HG02763 (cell line): Measurements from ENCODE around the gene SLBP.
"Not testable (repeated sequence)": the region's sequence is repeated elsewhere in the genome, so short reads cannot be mapped to it uniquely, and the experiment has no call there.

Experiments
- ATAC-seq: cut with Tn5 transposase; IDR thresholded peaks from one replicate; pipeline ENCODE4 v1.9.1; 2021; ENCODE audit warnings: mild to moderate bottlenecking, moderate library complexity; ENCODE audit not compliant: unreplicated experiment

The SLBP gene

DNA sequence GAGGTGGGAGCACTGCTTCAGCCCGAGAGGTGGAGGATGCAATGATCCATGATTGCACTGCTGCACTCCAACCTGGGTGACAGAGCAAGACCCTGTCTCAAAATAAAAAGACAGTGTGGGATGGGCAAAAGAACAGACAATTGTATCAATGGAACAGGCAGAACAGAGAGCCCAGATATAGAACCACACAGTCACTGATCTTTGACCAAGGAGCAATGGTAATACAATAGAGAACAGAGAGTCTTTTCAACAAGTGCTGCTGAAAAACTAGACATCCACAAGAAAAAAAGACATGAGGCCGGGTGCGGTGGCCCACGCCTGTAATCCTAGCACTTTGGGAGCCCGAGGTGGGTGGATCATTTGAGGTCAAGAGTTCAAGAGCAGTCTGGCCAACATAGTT lies 33.9 kb downstream of the SLBP start:
- ATAC-seq: no peak

DNA sequence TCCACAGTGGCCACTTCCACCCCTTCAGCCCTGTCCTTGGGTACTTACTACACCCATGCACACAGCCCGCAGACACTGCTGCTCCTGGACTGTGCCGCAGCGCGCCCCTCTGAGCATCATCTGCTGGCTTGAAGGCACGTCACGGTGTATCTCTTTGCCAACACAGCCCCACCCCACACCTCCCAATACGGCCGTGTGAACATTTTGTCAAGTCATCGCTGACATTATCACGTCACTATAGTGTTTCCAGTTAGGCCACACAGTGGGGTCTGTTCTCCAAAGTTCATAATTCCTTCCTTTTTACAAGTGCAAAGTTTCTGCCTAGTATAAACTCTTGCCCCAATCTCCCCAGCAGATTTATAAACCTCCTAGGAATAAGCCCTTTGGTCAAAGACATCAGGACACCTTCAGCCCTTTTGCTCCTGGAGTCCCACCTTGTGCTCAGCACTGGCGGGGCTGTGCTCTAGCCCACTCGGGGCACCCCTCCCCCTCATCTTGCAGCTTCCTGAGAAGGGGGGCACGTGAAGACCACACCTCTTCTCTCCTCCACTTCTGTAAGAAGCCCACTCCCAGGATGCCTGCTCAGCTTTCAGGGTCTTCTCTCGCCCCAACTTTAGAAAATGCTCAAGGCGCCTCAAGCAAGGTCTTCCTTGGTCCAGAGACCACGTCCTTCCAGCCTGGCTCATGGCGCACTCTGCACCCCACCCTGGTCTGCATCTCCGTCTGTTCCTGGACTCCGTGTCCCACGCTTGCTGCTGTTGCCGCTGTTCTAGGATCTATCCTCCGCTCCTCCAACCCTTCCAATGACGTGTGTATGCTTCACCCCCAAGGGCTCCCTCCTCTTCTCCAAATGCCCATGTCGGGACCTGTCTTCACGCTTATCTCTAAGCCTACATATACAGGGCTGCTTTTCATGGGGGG lies 35.3 kb downstream of the SLBP start:
- ATAC-seq: no peak

DNA sequence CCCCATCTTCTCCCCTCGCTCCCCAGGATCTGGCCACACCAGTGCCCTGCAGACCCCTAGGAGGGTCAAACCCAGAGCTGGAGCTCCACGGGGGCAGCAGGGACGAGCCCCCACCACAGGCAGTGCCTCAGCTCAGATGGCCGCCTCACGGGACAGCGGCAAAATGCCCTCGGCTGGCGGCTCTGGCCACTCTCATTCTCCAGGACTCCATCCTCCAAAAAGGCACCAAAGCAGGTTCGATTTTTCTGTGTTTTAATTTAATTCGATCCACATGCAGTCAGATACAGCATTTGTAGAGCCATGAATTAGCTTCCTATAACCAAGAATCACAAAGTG lies 36.3 kb downstream of the SLBP start:
- no peak for ATAC-seq

DNA sequence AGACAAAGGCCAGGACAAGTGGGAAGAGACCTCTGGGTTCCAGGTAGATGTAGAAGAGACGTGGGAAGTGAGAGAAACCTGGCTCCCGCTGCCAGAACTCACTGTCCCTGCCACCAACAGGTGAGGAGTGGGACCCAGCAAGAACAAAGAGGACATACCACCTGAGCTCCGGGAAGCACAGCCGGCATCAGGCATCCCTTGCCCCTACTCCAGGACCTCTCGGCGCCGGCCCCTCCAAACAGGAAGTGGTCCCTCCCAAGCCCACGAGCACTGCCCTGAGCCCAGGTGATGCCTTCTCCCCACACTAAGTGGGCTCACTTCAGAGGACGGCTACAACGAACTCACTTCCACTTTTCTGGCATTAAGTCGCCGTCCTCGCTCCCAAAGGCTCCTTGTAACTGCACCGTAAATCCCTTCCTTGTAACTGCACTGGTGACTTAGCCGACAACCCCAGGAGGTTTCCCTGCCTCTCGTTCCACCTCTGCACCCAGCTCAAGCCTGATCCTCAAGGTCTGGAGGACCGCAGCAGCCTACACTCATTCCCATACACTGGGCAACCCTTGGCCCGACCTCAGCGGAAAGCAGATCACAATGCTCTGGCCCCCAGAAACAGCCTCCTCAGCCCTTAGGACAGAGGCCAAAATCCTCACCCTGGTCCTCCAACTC lies 36.9 kb downstream of the SLBP start:
- ATAC-seq: no peak

DNA sequence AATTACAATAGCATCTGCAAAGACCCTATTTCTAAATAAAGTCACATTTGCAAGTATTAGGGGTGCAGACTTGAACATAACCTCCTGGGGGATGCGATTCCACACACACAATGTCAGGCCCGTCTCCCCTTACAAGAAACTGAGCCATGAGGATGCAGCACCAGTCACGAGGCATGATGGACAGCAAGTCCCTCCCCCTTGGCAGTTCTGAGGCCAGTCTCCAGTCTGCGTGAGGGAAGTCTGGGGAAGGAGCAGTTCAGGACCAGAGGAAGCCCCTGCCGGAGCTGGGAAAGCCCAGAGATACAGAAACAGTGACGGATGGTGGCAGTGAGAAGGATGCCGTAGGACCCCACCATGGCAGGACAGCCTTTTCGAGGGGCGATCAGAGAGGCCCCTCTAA lies 37.4 kb downstream of the SLBP start:
- no peak for ATAC-seq

DNA sequence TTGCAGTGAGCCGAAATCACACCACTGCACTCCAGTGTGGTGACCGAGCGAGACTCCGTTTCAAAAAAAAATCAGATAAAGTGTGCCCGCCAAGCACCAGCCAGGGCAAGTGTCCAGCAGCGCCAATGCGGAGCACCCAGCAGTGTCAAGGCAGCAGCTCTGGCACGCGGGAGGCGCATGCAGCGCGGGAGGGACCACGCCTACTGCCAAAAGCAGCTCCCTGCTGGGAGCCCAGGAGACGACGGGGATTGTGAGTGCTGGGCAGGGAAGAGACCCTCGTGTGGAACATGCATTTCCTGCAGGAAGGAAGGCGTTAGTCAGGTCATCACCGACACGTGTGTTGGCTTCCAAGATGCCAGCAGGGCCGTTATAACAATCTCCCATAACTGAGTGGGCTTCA lies 38.4 kb downstream of the SLBP start:
- no peak for ATAC-seq

DNA sequence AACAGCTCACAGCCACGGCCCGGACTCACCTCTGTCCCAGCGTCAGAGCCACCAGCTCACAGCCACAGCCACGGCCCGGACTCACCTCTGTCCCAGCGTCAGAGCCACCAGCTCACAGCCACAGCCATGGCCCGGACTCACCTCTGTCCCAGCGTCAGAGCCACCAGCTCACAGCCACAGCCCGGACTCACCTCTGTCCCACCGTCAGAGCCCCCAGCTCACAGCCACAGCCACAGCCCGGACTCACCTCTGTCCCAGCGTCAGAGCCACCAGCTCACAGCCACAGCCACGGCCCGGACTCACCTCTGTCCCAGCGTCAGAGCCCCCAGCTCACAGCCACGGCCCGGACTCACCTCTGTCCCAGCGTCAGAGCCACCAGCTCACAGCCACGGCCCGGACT lies 41.1 kb downstream of the SLBP start:
- ATAC-seq: not testable (repeated sequence)

DNA sequence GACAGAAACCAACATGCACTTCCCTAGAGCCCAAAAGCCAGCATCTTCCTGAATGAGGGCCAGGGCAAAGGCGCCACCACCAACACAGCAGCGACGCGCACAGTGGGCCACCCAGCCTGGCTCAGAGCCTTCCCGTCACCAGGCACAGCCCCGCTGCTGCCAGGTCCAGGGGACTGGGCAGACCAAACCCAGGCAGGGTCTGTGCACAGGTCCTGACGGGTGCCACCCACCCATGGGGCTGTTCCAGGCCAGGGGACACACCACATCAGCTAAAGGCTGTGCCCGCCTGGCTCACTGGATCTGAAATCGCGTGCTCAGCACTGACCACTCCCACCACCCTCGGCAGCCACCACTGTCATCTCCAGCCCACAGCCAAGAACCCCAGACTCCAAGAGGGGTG lies 41.8 kb downstream of the SLBP start:
- no peak for ATAC-seq

DNA sequence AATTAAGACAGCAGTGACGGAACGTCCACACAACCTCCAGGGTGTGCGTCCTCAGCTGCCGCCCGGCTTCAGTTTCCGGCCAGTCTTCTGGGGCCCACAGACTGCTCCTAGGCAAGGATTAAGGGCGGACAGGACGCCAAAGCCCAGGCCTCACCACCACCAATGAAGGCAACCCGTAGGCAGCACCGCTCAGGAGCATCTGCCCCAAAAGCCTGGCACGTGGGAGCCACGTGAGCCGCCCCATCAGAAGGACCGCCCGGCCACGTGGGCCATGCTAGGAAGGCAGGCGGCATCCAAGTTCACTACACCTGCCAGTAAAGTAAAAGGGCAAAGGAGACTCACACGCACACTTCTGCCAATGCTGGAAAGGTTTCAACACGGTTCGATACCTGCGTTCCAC lies 42.3 kb downstream of the SLBP start:
- ATAC-seq: no peak

DNA sequence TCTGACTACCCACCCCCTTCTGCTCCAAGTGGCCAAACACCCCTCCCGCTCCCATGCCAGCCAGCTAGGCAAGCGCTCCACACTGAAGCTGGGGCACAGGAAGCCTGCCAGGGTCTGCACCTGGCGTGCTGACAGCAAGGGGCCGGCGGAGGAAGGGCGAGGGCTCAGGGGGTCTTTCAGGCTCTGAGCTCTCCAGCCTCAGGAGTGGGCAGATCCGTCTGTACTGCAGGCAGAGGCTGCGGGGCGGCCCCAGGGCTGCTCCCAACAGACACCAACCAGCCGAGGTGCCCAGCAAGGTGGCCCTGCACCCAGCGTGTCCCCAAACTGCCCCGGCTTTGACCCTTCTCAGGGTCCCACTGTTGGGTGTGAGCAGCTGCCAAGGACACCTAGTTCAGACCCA lies 42.8 kb downstream of the SLBP start:
- no peak for ATAC-seq

DNA sequence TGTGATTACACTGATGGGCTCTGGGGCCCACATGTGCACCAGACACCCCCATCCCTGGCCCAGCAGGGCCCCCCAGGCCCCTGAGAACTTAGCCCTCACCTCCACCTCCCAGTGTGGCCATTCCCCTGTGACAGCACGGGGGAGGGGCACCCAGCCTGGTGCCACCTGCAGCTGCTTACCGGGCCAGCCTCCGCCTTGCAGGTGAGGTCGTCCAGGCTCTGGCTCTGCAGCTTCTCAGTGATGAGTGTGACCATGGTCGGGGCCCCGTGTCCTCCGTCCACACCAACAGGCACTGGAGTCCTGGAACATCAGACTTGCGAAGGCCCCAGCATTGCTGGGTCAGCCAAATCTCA lies 43.7 kb downstream of the SLBP start:
- ATAC-seq: no peak

DNA sequence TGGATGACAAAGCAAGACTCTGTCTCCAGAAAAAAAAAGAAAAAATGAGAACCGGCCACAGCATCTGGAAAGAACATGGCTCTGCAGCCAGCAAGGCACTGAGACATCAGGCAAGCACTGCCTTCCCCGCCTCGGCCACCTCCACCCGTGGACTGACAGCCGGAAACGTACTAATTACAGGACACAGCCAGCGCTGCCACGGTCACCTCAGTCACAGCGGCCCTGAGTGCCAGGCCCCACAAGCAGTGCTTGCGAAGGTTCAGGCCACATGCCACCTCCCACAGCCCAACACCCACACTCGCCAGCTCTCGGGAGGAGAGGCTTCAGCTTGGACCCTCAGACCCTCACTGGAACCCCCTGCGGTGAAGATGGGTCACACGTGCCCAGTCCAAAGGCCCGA lies 44.8 kb downstream of the SLBP start:
- ATAC-seq: no peak

DNA sequence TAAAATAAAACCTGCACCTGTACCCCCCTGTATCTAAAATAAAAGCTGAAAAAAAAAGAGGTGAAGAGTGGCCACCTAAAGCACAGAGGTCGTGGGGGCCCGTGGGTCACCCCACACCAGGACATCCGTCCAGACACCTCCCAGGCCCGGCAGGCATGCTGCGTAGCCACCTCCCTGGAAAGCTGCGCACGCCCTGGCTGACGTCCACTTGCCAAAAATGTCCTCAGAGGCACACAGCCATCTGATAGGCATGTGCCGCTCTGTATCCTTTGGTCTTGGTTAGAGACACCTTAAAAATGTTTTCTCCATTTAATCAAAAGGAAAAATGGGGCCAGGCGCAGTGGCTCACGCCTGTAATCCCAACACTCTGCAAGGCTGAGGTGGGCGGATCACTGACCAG lies 45.7 kb downstream of the SLBP start:
- ATAC-seq: no peak

DNA sequence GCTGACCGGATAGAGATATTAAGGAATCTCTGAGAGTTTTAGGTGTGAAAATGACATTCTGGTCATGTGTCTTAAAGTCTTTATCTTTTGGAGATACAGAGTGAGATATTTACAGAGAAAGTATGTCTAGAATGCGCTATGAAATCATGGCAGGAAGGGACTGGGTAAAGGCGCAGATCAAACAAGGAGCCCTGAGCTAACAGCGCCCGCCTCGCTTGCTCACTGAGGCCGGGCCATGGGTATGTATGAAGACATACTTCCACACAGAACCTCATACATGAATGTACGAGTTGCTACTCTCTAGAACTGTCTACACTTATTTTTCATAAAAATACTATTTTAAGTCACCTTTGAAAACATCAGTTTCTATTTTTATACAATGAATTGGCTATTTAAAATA lies 48.0 kb downstream of the SLBP start:
- ATAC-seq: no peak

DNA sequence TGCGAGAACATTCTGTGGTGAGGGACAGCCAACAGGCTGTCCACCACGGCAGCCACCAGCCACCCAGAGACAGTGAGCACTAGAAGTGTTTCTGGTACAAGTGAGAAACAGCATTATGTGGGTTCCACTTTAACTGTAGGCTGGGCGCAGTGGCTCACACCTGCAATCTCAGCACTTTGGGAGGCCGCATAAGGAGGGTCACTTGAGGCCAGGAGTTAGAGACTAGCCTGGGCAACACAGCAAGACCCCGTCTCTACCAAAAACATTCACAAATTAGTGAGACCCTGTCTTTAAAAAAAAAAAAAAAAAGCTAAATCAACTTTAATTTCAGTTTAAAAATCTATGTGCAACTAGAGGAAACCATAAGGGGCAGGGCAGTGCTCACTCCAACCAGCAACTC lies 48.6 kb downstream of the SLBP start:
- no peak for ATAC-seq

DNA sequence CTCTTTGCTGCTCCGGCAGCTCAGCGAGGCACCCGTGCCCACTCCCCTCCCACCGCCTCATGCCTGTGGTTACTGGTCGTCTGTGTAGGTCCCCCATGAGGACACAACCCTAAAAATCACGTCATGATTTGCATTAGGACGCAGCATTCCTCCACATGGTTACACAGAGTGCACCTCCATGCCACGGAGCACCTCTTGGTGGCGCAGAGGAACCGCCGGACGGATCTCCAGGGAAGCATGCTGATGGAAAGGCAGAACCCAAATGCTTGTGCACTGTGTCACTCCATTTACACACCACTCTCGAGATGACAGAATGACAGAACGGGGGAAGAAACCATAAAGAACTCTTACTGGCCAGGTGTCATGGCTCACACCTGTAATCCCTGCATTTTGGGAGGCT lies 50.4 kb downstream of the SLBP start:
- no peak for ATAC-seq

DNA sequence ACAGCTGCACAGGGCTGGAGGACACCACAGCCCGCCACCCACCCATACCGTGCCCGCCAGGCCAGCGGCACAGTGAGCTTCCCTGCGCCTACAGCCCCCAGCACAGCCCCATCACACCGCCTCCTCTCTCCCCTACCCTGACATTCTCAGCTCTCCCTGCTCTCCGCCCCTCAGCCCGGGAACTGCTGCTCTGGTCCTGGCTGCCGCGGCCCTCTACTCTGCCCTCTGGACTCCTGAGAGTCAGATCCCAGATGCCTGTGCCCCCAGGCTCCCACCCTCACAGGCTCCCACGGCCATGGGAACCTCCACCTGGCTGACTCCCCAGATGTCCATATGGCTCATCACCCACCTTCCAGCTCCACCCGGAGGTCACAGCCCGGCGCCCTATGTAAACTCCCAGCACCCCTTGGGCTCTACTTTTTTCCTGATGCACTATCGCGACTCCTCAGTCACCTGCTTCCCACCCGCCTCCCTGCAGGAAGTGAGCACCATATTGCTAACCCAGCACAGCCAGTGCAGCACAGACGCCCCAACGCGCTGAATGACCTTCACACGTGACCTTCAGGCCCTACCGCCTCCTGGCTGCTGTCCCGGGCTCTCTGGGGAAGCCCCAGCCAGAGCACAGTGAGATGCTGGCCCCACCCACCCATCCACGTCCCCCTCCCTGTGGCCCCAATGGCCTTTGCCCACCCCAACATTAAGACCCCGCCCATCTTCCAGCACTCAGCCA lies 51.0 kb downstream of the SLBP start:
- ATAC-seq: no peak

DNA sequence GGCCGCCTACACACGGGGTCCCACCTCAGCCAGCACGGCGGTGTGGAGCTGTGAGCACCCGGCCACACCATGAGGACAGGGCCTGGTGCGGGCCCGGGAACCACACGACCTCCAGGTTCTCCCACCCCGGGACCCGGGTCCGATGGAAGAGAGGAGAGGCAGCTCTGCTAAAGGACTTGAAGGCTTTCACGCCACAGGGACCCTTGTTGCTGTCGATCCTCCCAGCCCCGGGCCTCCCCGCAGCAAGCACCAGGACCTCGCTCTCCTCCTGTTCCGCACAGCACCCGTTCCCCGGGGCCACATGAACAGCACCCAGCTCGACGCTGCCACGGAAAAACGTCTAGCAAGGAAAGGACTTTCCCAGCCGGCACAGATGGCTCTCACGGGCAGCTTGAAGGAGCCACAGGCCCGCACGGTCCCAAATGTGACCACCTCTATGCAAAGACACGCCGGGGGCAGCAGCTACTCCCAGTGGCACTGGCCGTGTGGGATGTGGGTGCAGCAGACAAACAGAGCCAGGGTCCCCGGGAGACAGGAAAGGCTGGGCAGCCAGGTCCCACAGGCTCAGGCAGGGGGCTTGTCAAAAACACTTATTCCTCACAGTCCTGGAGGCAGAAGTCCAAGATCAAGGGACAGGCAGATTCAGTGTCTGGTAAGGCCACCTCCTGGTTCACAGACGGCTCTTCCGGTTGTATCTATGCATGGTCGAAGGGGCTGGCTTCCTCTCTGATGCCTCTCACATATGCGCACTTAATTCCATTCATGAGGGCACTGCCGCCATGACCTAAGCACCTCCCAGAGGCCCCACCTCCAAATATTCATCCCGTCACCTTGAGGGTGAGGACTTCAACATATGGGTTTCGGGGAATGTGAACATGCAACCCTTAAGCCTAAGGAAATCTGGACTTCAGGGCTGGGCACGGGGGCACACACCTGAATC lies 52.7 kb downstream of the SLBP start:
- no peak for ATAC-seq

DNA sequence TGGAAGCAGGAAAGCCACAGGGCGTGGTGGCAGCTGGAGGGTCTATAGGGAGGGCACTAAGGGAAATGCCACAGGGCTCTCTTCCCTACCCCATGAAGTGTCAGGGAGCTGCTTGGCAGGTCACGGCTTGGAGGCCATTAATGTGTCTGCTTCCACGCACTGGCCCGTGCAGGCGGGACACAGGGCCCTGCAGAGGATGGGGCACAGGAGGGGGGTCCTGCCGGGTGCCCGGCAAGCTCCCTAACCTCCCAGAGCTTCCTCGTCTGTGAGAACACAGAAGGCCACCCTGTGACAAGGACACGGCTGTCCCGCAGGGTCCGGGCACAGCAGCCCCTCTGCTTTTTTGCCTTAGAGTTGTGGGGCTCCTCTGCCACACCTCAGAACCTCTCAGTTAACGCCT lies 53.5 kb downstream of the SLBP start:
- no peak for ATAC-seq

DNA sequence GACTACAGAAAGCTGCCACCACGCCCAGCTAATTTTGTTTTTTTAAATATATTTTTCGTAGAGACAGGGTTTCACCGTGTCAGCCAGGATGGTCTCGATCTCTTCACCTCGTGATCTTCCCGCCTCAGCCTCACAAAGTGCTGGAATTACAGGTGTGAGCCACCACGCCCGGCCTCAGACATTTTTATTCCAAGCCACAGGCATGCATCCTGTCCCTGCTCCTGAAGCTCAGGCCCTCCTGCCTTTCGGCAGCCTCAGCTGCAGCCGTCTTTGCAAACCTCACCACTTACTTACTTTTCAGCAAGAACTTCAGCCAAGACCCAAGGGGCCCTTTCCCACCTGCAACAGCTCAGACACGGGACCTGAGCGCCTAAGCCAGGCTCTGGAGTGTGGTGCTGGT lies 54.0 kb downstream of the SLBP start:
- ATAC-seq: no peak

DNA sequence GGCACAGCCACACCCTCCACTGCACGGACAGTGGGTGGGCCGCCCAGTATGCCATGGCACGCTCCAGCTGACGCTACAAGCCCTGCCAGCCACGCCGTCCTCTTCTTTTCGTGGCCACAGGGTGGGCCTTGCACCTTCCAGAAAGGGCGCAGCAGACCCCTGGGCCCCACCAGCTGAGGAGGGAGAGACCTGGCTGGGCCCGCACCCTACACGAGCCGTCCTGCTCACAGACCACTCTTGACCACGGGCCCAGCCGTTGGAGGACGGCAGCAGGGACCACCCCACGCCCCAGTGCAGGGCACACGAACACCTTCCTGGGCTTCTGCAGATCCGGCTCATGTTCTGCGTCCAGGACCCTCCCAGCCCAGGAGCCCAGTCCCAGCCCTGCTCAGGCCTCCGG lies 55.1 kb downstream of the SLBP start:
- ATAC-seq: no peak
